HEK293 (cell line): ENCODE results near the gene GOLGA5.

Experiments
- CTCF ChIA-PET: fragments of 350-600 bp; formaldehyde crosslinking; extraction: SDS; loops from one replicate; lab custom pipeline; 2021; ENCODE audit warnings: antibody characterized with exemption; lab: Yijun Ruan, JAX
- POLR2A ChIA-PET: fragments of 300-600 bp; formaldehyde crosslinking; extraction: SDS; loops from one replicate; lab custom pipeline; 2020; ENCODE audit warnings: antibody characterized with exemption, inconsistent platforms; lab: Yijun Ruan, JAX
- H3K27ac ChIP-seq: fragments of 200-500 bp; sonication (Bioruptor generic); 2 replicates; pipeline ENCODE4 v1.5.1; 2014; ENCODE audit warnings: low read depth, low read length, control low read depth, inconsistent platforms; ENCODE audit errors: extremely low read depth
- H3K36me3 ChIP-seq, 2 experiments: fragments of 200-500 bp in 1 of 2; sonication (Bioruptor generic) in 1 of 2; 1 replicate in 1 of 2; 2 replicates in 1 of 2; pipeline ENCODE4 v1.5.1; 2014 to 2017; ENCODE audit warnings: inconsistent platforms in 2 of 2, low read length in 2 of 2; ENCODE audit not compliant: control insufficient read depth in 2 of 2, insufficient read depth in 1 of 2
- H3K4me1 ChIP-seq: fragments of 200-500 bp; sonication (Bioruptor generic); 2 replicates; pipeline ENCODE4 v1.5.1; 2014; ENCODE audit warnings: mild to moderate bottlenecking, low read length, inconsistent platforms; ENCODE audit not compliant: control insufficient read depth, insufficient read depth
- H3K4me3 ChIP-seq: 2 replicates; pipeline ENCODE4 v1.5.1; 2011; ENCODE audit warnings: low read depth, mild to moderate bottlenecking, control low read depth, low read length, moderate library complexity
- H3K9me3 ChIP-seq: fragments of 200-500 bp; sonication (Bioruptor generic); 2 replicates; pipeline ENCODE4 v1.5.1; 2014; ENCODE audit warnings: low read depth, low read length, inconsistent platforms; ENCODE audit not compliant: control insufficient read depth, insufficient read depth
- HOXD13 ChIP-seq: sonication (generic); formaldehyde crosslinking; IDR thresholded peaks from 2 replicates; pipeline ENCODE4 v1.8.0; 2022; ENCODE audit warnings: missing genetic modification reagents, borderline replicate concordance
- KLF8 ChIP-seq: fragments of 450-650 bp; formaldehyde crosslinking; IDR thresholded peaks from 2 replicates; pipeline ENCODE4 v1.5.1; 2016; ENCODE audit warnings: missing biosample characterization, missing genetic modification characterization
- RBAK ChIP-seq: fragments of 450-650 bp; formaldehyde crosslinking; IDR thresholded peaks from 2 replicates; pipeline ENCODE4 v1.5.1; 2016; ENCODE audit warnings: missing biosample characterization, missing genetic modification characterization
- YY2 ChIP-seq: fragments of 450-650 bp; formaldehyde crosslinking; IDR thresholded peaks from 2 replicates; pipeline ENCODE4 v1.5.1; 2016; ENCODE audit warnings: missing biosample characterization, missing genetic modification characterization
- ZEB2 ChIP-seq: fragments of 450-650 bp; formaldehyde crosslinking; IDR thresholded peaks from 2 replicates; pipeline ENCODE4 v1.5.1; 2016; ENCODE audit warnings: missing biosample characterization, missing genetic modification characterization
- ZIC2 ChIP-seq: fragments of 450-650 bp; formaldehyde crosslinking; IDR thresholded peaks from 2 replicates; pipeline ENCODE4 v1.5.1; 2016; ENCODE audit warnings: missing biosample characterization, missing genetic modification characterization
- ZNF121 ChIP-seq: fragments of 450-650 bp; formaldehyde crosslinking; IDR thresholded peaks from 2 replicates; pipeline ENCODE4 v1.5.1; 2016; ENCODE audit warnings: missing biosample characterization, missing genetic modification characterization
- ZNF133 ChIP-seq: fragments of 450-650 bp; formaldehyde crosslinking; IDR thresholded peaks from 2 replicates; pipeline ENCODE4 v1.5.1; 2016; ENCODE audit warnings: missing biosample characterization, missing genetic modification characterization
- ZNF280D ChIP-seq: fragments of 450-650 bp; formaldehyde crosslinking; IDR thresholded peaks from 2 replicates; pipeline ENCODE4 v1.5.1; 2016; ENCODE audit warnings: missing biosample characterization, missing genetic modification characterization
- ZNF311 ChIP-seq: fragments of 450-650 bp; formaldehyde crosslinking; IDR thresholded peaks from 2 replicates; pipeline ENCODE4 v1.5.1; 2017; ENCODE audit warnings: missing biosample characterization, missing genetic modification characterization, borderline replicate concordance
- ZNF324 ChIP-seq: fragments of 450-650 bp; formaldehyde crosslinking; IDR thresholded peaks from 2 replicates; pipeline ENCODE4 v1.5.1; 2016; ENCODE audit warnings: missing biosample characterization, missing genetic modification characterization
- ZNF350 ChIP-seq: fragments of 450-650 bp; formaldehyde crosslinking; IDR thresholded peaks from 2 replicates; pipeline ENCODE4 v1.5.0; 2017; ENCODE audit warnings: missing biosample characterization, mild to moderate bottlenecking, missing genetic modification characterization
- ZNF37A ChIP-seq: fragments of 450-650 bp; IDR thresholded peaks from 2 replicates; pipeline ENCODE4 v1.5.1; 2018; ENCODE audit warnings: missing biosample characterization, missing genetic modification characterization
- ZNF404 ChIP-seq: fragments of 450-650 bp; formaldehyde crosslinking; IDR thresholded peaks from 2 replicates; pipeline ENCODE4 v1.5.1; 2017; ENCODE audit warnings: missing biosample characterization, missing genetic modification characterization
- ZNF48 ChIP-seq: fragments of 450-650 bp; formaldehyde crosslinking; IDR thresholded peaks from 2 replicates; pipeline ENCODE4 v1.5.1; 2016; ENCODE audit warnings: missing biosample characterization, missing genetic modification characterization
- ZNF510 ChIP-seq: fragments of 450-650 bp; formaldehyde crosslinking; IDR thresholded peaks from 2 replicates; pipeline ENCODE4 v1.5.1; 2018; ENCODE audit warnings: mild to moderate bottlenecking, missing genetic modification characterization, missing biosample characterization; ENCODE audit not compliant: insufficient replicate concordance
- ZNF529 ChIP-seq: fragments of 450-650 bp; formaldehyde crosslinking; IDR thresholded peaks from 2 replicates; pipeline ENCODE4 v1.5.1; 2017; ENCODE audit warnings: missing genetic modification characterization, missing biosample characterization; ENCODE audit not compliant: insufficient replicate concordance
- ZNF558 ChIP-seq: fragments of 450-650 bp; formaldehyde crosslinking; IDR thresholded peaks from 2 replicates; pipeline ENCODE4 v1.5.1; 2016; ENCODE audit warnings: missing biosample characterization, missing genetic modification characterization
- ZNF654 ChIP-seq: fragments of 450-650 bp; formaldehyde crosslinking; IDR thresholded peaks from 2 replicates; pipeline ENCODE4 v1.5.1; 2016; ENCODE audit warnings: low read depth, missing biosample characterization, missing genetic modification characterization
- ZNF777 ChIP-seq: fragments of 450-650 bp; formaldehyde crosslinking; IDR thresholded peaks from 2 replicates; pipeline ENCODE4 v1.5.1; 2017; ENCODE audit warnings: missing biosample characterization, missing genetic modification characterization, borderline replicate concordance
- TF ChIP-seq, protein P1 (sequence below): fragments of 450-650 bp; formaldehyde crosslinking; IDR thresholded peaks from 2 replicates; pipeline ENCODE4 v1.5.1; 2017; ENCODE audit warnings: missing biosample characterization, missing genetic modification characterization
- TF ChIP-seq, protein P2 (sequence below): fragments of 450-650 bp; formaldehyde crosslinking; IDR thresholded peaks from 2 replicates; pipeline ENCODE4 v1.5.1; 2016; ENCODE audit warnings: missing biosample characterization, missing genetic modification characterization, borderline replicate concordance
- TF ChIP-seq, protein P3 (sequence below): fragments of 450-650 bp; formaldehyde crosslinking; IDR thresholded peaks from 2 replicates; pipeline ENCODE4 v1.5.1; 2016; ENCODE audit warnings: missing biosample characterization, missing genetic modification characterization

GOLGA5 gene

DNA sequence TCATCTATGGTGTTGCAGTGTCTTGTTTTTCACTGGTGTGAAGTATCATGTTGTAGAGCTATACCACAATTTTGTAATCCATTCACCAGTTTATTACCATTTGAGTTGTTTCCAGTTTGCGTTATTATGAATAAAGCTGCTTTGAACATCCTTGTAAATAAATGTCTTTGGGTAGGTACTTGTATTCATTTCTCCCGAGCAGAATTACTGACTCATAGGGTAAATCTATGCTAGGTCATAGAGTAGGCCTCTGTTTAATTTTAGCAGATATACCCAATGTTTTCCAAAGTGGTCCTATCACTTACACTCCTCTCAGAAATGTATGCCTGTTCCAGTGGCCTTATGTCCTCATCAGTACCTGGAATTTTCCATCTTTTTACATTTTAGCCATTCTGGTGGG lies 6.6 kb upstream of the GOLGA5 start:
- POLR2A ChIA-PET, result no interaction called here
- Histone ChIP-seq H3K4me3 (no peak overlapping the region), H3K27ac (no peak overlapping the region), H3K36me3 (no peaks in the 10 kb centered on the region), H3K4me1 (no peaks in the 10 kb centered on the region), H3K9me3 (no peaks in the 10 kb centered on the region)
- CTCF ChIA-PET, result interaction anchor here (1.1 to 6.4 kb wide), 3 partner anchors 73 to 106 kb away, joined by 3 to 76 read pairs (median 4); no protein-coding TSS in a partner anchor
- TF ChIP-seq ZIC2 (no peak), HOXD13 (CRISPR knock-in tag) (no peak)
- TF ChIP-seq, all 188 proteins: peak for 0

GRCh38 chr14:92789457-92790089 lies 4.5 kb upstream of the GOLGA5 start:
- ChIA-PET CTCF (interaction anchor here (1.4 kb wide), 1 partner anchor 102 kb away, joined by 4 read pairs; no protein-coding TSS in a partner anchor), POLR2A (no interaction called here)
- no peaks in the 10 kb centered on the region for H3K9me3 ChIP-seq
- no peaks in the 10 kb centered on the region for H3K4me1 ChIP-seq
- H3K4me3 ChIP-seq, result no peak overlapping the region
- no peak overlapping the region for H3K27ac ChIP-seq
- H3K36me3 ChIP-seq, result no peaks in the 10 kb centered on the region
- TF ChIP-seq, protein P1, sequence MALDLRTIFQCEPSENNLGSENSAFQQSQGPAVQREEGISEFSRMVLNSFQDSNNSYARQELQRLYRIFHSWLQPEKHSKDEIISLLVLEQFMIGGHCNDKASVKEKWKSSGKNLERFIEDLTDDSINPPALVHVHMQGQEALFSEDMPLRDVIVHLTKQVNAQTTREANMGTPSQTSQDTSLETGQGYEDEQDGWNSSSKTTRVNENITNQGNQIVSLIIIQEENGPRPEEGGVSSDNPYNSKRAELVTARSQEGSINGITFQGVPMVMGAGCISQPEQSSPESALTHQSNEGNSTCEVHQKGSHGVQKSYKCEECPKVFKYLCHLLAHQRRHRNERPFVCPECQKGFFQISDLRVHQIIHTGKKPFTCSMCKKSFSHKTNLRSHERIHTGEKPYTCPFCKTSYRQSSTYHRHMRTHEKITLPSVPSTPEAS (tag by site-specific recombination), result no peak
- TF ChIP-seq, protein P2, sequence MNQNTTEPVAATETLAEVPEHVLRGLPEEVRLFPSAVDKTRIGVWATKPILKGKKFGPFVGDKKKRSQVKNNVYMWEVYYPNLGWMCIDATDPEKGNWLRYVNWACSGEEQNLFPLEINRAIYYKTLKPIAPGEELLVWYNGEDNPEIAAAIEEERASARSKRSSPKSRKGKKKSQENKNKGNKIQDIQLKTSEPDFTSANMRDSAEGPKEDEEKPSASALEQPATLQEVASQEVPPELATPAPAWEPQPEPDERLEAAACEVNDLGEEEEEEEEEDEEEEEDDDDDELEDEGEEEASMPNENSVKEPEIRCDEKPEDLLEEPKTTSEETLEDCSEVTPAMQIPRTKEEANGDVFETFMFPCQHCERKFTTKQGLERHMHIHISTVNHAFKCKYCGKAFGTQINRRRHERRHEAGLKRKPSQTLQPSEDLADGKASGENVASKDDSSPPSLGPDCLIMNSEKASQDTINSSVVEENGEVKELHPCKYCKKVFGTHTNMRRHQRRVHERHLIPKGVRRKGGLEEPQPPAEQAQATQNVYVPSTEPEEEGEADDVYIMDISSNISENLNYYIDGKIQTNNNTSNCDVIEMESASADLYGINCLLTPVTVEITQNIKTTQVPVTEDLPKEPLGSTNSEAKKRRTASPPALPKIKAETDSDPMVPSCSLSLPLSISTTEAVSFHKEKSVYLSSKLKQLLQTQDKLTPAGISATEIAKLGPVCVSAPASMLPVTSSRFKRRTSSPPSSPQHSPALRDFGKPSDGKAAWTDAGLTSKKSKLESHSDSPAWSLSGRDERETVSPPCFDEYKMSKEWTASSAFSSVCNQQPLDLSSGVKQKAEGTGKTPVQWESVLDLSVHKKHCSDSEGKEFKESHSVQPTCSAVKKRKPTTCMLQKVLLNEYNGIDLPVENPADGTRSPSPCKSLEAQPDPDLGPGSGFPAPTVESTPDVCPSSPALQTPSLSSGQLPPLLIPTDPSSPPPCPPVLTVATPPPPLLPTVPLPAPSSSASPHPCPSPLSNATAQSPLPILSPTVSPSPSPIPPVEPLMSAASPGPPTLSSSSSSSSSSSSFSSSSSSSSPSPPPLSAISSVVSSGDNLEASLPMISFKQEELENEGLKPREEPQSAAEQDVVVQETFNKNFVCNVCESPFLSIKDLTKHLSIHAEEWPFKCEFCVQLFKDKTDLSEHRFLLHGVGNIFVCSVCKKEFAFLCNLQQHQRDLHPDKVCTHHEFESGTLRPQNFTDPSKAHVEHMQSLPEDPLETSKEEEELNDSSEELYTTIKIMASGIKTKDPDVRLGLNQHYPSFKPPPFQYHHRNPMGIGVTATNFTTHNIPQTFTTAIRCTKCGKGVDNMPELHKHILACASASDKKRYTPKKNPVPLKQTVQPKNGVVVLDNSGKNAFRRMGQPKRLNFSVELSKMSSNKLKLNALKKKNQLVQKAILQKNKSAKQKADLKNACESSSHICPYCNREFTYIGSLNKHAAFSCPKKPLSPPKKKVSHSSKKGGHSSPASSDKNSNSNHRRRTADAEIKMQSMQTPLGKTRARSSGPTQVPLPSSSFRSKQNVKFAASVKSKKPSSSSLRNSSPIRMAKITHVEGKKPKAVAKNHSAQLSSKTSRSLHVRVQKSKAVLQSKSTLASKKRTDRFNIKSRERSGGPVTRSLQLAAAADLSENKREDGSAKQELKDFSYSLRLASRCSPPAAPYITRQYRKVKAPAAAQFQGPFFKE (tag by site-specific recombination), result no peak
- TF ChIP-seq YY2 (tag by site-specific recombination), result no peak
- 0 out of 2 replicates have a peak, but pooled peaks have one; percentile 26 for TF ChIP-seq ZNF37A (tag by site-specific recombination)
- peak; percentile 92 for TF ChIP-seq ZNF280D
- TF ChIP-seq ZNF654 (tag by site-specific recombination), result 0 out of 2 replicates have a peak, but pooled peaks have one; percentile 7
- TF ChIP-seq ZNF510 (tag by site-specific recombination), result peak; percentile 77
- TF ChIP-seq ZNF529 (tag by site-specific recombination), result no peak
- no peak for TF ChIP-seq RBAK (tag by site-specific recombination)
- TF ChIP-seq ZNF133 (tag by site-specific recombination), result no peak
- no peak; the same call in 1 of the 2 replicates for TF ChIP-seq ZNF350 (tag by site-specific recombination)
- TF ChIP-seq ZNF48 (tag by site-specific recombination), result no peak
- no peak for TF ChIP-seq ZNF777 (tag by site-specific recombination)
- peak; percentile 71 for TF ChIP-seq KLF8 (tag by site-specific recombination)
- no peak for TF ChIP-seq ZNF404
- no peak for TF ChIP-seq ZNF311
- no peak for TF ChIP-seq ZNF121
- TF ChIP-seq, protein P3, sequence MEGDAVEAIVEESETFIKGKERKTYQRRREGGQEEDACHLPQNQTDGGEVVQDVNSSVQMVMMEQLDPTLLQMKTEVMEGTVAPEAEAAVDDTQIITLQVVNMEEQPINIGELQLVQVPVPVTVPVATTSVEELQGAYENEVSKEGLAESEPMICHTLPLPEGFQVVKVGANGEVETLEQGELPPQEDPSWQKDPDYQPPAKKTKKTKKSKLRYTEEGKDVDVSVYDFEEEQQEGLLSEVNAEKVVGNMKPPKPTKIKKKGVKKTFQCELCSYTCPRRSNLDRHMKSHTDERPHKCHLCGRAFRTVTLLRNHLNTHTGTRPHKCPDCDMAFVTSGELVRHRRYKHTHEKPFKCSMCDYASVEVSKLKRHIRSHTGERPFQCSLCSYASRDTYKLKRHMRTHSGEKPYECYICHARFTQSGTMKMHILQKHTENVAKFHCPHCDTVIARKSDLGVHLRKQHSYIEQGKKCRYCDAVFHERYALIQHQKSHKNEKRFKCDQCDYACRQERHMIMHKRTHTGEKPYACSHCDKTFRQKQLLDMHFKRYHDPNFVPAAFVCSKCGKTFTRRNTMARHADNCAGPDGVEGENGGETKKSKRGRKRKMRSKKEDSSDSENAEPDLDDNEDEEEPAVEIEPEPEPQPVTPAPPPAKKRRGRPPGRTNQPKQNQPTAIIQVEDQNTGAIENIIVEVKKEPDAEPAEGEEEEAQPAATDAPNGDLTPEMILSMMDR (tag by site-specific recombination), result no peak
- 0 out of 2 replicates have a peak, but pooled peaks have one; percentile 38 for TF ChIP-seq ZNF324 (tag by site-specific recombination)
- TF ChIP-seq ZEB2 (tag by site-specific recombination), result no peak
- peak; percentile 57; the same call in 1 of the 2 replicates for TF ChIP-seq ZNF558 (tag by site-specific recombination)
